Endometrial microvascular endothelial cells (primary cell): ENCODE results near the gene TPD52L1. TPM values are rescaled to one million over a fixed set of nuclear protein-coding genes. Genes with fewer than 3 reads are reported as not detected.
"Not testable (repeated sequence)": the region's sequence is repeated elsewhere in the genome, so short reads cannot be mapped to it uniquely, and the experiment has no call there.

Source experiments
- in situ Hi-C: cut with HindIII; loops from 2 replicates; pipeline ENCODE4 v1.10.0; 2017; ENCODE audit warnings: low sequenced_read_pairs, low pct_unique_long_range_greater_than_20kb; ENCODE audit errors: inconsistent ontology term
- total RNA-seq: library from RNA; depleted of rRNA; stranded (reverse); fragments of >200 nt; gene quantifications from one replicate; pipeline ENCODE4 v1.2.3, GENCODE V29; 2015; ENCODE audit errors: inconsistent ontology term

The TPD52L1 gene
- 2.0 TPM for total RNA-seq

GRCh38 chr6:125153391-125154117 is at the start of gene TPD52L1:
Gene TPD52L1 (plus strand): TSS chr6:125153773. CDS start chr6:125153952, 179 bp downstream.
- in situ Hi-C loops: no loop called here

- in situ Hi-C loops: no loop called here
Measured at GRCh38 chr6:125104425-125104824, 49.1 kb upstream of the TPD52L1 start.

- in situ Hi-C loops: no loop called here
Measured at GRCh38 chr6:125107048-125107447, 46.5 kb upstream of the TPD52L1 start.

GRCh38 chr6:125107896-125108295 is 45.7 kb upstream of the TPD52L1 start:
- in situ Hi-C loops: no loop called here

GRCh38 chr6:125110056-125110455 is 43.5 kb upstream of the TPD52L1 start:
- in situ Hi-C loops: no loop called here

GRCh38 chr6:125111219-125111983 is 42.2 kb upstream of the TPD52L1 start:
- in situ Hi-C loops: no loop called here

GRCh38 chr6:125112934-125113333 is 40.6 kb upstream of the TPD52L1 start:
- in situ Hi-C loops: no loop called here

- in situ Hi-C loops: no loop called here
Measured at GRCh38 chr6:125114248-125114858, 39.2 kb upstream of the TPD52L1 start.

- in situ Hi-C loops: no loop called here
Measured at GRCh38 chr6:125116170-125116569, 37.4 kb upstream of the TPD52L1 start.

GRCh38 chr6:125116710-125117109 is 36.9 kb upstream of the TPD52L1 start:
- in situ Hi-C loops: no loop called here

GRCh38 chr6:125117818-125118217 is 35.8 kb upstream of the TPD52L1 start:
- in situ Hi-C loops: no loop called here

- in situ Hi-C loops: no loop called here
Measured at GRCh38 chr6:125120054-125120590, 33.5 kb upstream of the TPD52L1 start.

- in situ Hi-C loops: no loop called here
Measured at GRCh38 chr6:125121894-125122293, 31.7 kb upstream of the TPD52L1 start.

- in situ Hi-C loops: no loop called here
Measured at GRCh38 chr6:125123051-125123450, 30.5 kb upstream of the TPD52L1 start.

GRCh38 chr6:125123468-125124048 is 30.0 kb upstream of the TPD52L1 start:
- in situ Hi-C loops: no loop called here

- in situ Hi-C loops: no loop called here
Measured at GRCh38 chr6:125124049-125124669, 29.4 kb upstream of the TPD52L1 start.

- in situ Hi-C loops: not testable (repeated sequence)
Measured at GRCh38 chr6:125125856-125126255, 27.7 kb upstream of the TPD52L1 start.

GRCh38 chr6:125129354-125129753 is 24.2 kb upstream of the TPD52L1 start:
- in situ Hi-C loops: no loop called here

GRCh38 chr6:125132058-125132457 is 21.5 kb upstream of the TPD52L1 start:
- in situ Hi-C loops: no loop called here
